NCI-H2227 (cell line): ENCODE measurements around the gene ARL5A.

Experiments
- DNase-seq: peaks from one replicate; lab custom pipeline; 2025; ENCODE audit not compliant: unreplicated experiment; lab: John Stamatoyannopoulos, UW

Gene ARL5A

DNA sequence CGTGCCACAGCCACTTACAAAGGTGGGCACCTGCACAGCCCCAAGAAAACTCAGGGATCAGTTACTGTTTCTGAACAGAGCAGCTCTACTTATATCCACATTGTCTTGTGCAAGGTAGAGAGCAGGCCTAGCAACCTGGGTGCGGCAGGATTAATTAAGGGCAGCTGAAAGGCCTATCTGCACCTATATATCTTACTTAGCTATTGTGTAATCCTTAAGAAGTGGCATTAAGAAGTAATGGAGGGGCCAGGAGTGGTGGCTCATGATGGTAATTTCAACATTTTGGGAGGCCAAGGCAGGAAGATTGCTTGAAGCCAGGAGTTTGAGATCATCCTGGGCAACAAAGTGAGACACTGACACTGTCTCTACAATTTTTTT, 12.8 kb upstream of the ARL5A start:
- DNase-seq: no peak

- DNase-seq: no peak
Measured at GRCh38 chr2:151840216-151841046, 12.2 kb upstream of the ARL5A start.

GRCh38 chr2:151837926-151838325, 9.7 kb upstream of the ARL5A start:
- DNase-seq: no peak

GRCh38 chr2:151833984-151834383, 5.8 kb upstream of the ARL5A start:
- DNase-seq: no peak

GRCh38 chr2:151830961-151831360, 2.7 kb upstream of the ARL5A start:
- DNase-seq: no peak

DNA sequence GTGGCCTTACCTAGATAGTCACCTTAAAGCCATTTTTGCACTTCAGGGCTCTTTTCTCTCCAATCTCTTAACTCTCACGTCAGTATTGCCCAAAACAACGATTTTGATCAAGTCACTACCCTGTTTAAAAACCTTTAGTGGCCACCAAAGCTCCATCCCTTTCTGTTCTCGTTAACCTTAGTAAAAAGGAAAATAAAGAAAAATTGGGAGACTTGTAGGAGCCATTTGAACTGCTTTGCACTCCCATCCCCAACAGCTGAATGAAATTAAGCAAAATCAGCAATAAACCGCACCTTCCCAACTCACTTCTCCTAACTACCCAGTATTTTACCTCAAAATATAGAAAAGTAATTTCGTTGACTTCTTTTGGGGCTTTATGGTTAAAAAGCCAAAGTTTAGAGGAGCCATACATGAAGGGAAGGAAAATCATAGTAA, 686 bp upstream of the ARL5A start:
- no peak for DNase-seq

DNA sequence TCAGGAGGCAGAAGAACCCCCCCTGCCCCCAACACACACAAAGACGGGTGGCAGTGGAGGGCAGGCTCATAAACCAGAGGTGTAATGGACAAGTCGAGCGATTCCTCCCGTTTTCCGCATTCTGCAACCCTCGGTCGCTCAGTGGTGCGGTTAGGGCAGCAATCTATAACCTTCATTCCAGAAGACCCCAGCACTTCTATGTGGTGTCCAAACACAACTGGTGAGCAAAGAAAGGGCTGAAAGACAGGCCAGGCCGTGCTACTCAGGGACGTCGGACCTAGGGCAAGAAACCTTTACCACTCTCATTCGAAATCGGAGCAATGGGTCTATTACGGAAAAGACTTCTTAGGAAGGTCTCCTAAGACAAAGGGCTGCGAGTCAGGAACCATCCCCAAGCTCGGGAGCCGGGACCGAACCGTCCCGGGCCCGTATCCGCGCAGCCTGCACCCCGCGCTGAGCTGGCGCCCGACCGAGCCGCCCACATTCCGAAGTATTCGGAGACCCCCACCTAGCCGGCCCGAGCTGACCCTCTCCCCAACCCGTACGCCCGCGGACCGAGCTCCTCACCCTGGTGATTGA, 568 bp downstream of the ARL5A start:
- DNase-seq: peak; percentile 62

DNA sequence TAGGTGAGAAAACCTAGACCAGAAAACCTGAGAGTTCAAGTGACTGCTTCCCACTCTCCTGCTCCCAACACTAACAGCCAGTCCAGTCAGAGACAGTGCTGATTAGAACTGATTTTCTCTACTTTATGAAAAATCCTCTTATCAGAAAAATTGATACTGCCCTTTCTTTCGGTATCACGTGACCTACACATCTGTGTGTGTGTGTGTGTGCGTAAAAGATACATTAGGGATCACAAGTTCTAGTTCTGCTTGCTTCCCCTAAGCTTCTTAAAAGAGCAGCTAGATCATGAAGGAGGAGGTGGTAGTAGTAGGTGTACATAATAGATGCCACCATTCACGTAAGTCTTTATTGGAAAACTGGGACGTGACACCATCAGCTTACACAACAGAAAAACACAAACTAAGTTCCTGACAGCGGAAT, 1.5 kb downstream of the ARL5A start:
- DNase-seq: peak; percentile 18

GRCh38 chr2:151824886-151825285, 3.3 kb downstream of the ARL5A start:
- DNase-seq: no peak

DNA sequence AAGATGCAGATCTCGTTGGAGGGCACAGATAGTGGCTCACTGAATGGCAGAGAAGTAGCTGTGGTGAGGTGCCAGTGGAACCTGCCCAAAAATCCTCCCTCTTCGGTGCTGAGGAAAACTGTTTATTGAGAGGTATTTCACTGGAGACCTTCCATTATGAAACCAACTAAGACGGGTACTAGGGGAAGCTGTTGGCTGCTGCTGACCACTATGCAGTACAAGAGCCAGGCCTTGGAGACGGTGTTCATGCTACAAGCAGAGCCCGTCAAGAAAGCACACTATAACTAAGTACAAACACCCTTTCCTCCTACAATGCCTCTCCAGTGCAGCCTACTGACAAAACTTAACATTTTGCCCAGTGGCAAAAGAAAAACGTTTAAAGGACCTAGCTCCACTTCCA, 4.6 kb downstream of the ARL5A start:
- DNase-seq: no peak

DNA sequence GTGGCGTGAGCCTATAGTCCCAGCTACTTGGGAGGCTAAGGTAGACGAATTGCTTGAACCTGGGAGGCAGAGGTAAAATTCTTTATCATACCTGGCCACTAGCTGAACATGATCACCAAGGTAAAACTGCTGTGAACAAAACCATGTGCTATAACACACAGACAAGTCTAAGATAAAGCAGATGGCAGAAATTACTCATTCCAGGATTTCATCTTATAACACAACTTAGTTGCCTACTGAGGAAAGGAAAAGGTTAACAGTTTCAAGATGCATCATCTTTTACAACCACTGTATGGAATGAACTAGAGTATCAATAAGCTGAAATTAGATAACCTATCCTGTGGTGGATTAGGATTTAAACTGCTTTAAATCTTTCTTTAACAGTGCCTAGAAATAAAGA, 8.3 kb downstream of the ARL5A start:
- no peak for DNase-seq

DNA sequence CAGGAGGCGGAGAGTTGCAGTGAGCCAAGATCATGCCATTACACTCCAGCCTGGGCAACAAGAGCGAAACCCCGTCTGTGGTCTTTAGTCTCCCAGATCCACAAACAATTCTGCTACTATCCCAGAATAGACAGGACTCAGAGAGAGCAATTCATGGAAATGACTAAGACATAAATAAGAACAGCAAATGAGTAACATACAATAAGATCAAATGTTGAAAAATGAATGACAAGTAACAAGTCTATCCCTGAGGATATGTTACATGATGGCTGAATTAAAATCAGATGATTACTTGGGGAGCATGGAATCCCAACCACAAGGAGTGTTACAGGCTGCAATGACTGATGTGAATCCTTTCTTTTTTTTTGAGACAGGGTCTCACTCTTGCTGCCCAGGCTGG, 10.3 kb downstream of the ARL5A start:
- DNase-seq: no peak

- DNase-seq: no peak
Measured at GRCh38 chr2:151816843-151817242, 11.4 kb downstream of the ARL5A start.

DNA sequence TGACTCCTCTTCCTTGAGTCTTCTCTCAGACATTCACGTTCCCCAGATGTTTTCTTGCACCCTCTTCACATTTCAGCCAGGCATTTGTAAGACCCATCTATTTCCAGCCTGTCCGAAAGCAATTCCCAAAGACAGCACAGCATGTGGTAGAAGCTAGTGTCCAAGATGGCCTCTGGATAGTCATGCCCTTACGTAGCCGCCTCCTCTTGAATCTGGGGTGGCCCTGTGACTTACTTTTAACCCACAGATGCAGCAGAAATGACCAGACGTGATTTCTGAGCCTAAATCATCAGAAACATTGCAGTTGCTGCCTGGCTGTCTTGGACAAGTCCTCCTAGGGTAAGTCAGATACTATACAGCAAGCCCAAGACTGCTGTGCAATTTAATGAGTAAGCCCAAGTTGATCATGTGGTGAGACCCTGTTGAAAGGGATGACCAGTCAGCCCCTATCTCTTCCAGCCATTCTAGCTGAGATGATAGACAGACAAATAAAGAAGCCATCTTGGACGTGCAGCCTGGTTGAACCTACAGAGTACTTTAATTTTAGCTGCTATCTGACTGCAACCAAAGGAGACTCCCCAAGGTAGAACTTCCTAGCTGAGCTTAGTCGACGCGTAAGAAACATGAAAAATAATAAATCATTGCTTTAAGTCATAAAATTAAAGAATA, 12.3 kb downstream of the ARL5A start:
- no peak for DNase-seq

DNA sequence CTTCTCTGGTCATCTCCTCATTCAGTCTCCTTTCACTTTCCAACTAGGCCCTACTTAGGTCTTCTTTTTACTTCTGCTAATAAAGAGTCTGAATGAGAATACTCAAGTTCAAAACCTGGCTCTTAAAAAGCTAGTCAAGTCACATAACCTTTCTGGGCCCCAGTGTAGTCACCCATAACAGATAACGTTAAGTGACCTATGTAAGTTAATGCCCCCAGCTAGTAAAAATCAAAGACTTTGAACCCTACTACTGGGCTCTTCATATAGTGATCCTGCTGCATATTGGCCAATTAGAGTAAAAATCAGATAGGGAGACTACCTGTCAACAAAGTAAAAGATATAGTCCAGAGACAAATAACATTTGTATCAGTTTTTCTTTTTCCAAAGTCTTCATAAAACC, 17.7 kb downstream of the ARL5A start:
- no peak for DNase-seq

DNA sequence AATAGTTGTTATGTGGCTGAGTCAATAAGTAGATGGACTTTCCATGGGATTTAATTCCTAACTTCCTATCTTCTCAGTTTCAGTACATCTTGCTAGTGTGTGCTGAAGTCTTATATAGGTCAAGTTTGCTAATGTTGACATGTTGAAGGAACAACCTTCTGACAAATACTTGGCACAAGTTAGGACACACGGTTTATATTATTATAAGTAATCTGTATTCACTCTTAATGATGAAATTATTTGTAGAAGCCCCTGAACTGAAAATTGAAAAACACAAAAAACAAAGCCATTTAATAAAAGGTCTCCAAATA, 19.2 kb downstream of the ARL5A start:
- DNase-seq: no peak

DNA sequence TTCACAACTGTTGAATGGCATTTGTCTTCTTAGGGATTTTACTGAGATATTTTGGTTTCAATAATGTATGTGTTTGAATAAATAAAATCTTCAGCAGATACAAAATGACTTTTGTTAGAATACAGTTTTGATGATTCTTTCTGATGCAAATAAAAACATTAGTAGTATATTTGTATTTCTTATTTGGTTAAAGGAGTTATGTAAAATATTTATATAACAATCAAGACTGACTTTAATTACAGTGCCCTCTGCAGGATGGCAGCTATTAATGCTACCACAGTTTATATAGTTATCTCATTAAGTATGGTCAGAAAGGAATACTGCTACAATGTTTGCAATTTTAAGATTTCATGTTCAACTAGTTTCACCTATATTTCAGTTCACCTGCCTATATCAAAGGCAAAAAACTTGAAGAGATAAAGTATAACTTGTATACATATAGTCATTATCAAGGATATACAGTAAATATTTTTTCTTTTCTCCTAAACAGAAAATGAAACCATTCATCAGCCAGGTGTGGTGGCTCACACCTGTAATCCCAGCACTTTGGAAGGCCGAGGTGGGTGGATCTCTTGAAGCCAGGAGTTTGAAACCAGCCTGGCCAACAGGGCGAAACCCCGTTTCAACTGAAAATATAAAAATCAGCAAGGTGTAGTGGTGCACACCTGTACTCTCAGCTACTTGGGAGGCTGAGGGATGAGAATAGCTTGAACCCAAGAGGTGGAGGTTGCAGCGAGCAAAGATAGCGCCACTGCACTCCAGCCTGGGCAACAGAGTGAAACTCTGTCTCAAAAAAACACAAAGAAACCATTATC, 19.8 kb downstream of the ARL5A start:
- no peak for DNase-seq

DNA sequence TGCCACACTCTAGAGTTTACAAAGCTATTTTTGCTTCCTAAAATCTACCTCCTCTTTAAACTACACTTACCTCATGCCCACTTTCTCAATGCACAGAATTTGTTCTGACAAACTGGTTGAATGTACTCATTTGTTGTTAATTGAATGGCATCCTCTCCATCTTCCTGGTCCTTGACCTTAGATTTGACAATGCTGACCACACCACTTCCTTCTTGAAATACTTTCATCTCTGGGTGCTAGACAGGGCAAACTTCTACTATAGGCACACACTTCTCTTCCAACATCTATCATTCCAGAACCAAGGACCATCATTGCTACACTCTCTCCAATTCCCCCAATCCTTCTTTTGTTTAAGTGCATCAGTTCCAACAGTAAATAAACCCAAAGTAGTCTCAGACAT, 22.3 kb downstream of the ARL5A start:
- no peak for DNase-seq

DNA sequence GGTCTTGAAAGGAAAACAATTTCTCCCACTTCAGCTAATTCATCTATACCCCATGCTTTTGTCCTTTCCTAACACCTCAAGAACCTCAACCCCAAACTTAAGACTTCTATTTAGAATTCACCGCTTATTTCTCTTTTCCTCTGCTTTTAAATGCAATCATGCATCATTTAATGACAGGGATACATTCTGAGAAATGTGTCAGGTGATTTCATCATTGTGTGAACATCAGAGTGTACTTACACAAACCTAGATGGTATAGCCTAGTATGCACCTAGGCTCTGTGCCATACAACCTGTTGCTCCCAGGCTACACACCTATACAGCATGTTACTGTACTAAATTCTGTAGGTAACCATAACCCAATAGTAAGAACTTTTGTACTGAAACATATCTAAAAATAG, 22.9 kb downstream of the ARL5A start:
- DNase-seq: no peak

GRCh38 chr2:151803811-151804210, 24.4 kb downstream of the ARL5A start:
- no peak for DNase-seq

DNA sequence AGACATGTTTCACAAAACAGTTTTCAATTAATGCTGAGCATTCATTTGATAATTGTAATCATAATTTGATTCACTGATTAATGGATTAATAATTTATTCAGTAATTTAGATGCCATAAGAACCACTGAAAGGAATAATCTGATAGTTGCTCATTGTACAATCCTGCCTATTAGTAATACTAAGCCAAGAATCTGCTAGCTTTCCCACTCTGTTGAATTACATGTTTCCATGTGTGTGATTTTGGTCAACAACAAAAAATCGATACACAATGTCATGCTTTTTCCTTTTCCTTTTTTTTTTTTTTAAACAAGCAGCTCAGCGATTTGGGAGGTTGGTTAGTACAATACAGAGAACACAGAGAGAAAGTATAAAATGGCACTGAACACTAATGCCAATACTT, 25.9 kb downstream of the ARL5A start:
- DNase-seq: no peak

GRCh38 chr2:151799886-151800292, 28.3 kb downstream of the ARL5A start:
- no peak for DNase-seq
